SW 1271 (cell line): ENCODE data around the gene SMIM21.

ENCODE experiments used
- DNase-seq, 2 experiments: peaks; one replicate each; lab custom pipeline; 2025; lab: John Stamatoyannopoulos, UW

Gene SMIM21

GRCh38 chr18:75422341-75422910 lies 5.1 kb downstream of the SMIM21 start:
- no peak for DNase-seq

GRCh38 chr18:75421656-75422055 lies 5.8 kb downstream of the SMIM21 start:
- no peak for DNase-seq

GRCh38 chr18:75418293-75419005 lies 9.1 kb downstream of the SMIM21 start:
- no peak for DNase-seq

- no peak for DNase-seq
These were observed 16.9 kb downstream of the SMIM21 start for GRCh38 chr18:75410611-75411010.

GRCh38 chr18:75409806-75410205 lies 17.7 kb downstream of the SMIM21 start:
- no peak for DNase-seq

GRCh38 chr18:75408554-75409506 lies 18.7 kb downstream of the SMIM21 start:
- DNase-seq, result peak; percentile 66 to 69

GRCh38 chr18:75407468-75408437 lies 19.8 kb downstream of the SMIM21 start:
- DNase-seq, result no peak

GRCh38 chr18:75406491-75407445 lies 20.7 kb downstream of the SMIM21 start:
- no peak for DNase-seq

GRCh38 chr18:75405351-75405750 lies 22.2 kb downstream of the SMIM21 start:
- DNase-seq, result no peak

- no peak for DNase-seq
These were observed 27.1 kb downstream of the SMIM21 start for GRCh38 chr18:75400366-75400765.

- DNase-seq, result no peak
These were observed 32.4 kb downstream of the SMIM21 start for GRCh38 chr18:75395137-75395536.

GRCh38 chr18:75393721-75394120 lies 33.8 kb downstream of the SMIM21 start:
- no peak for DNase-seq

GRCh38 chr18:75392226-75392578 lies 35.3 kb downstream of the SMIM21 start:
- DNase-seq, result no peak

- DNase-seq, result no peak
These were observed 36.0 kb downstream of the SMIM21 start for GRCh38 chr18:75391279-75392225.

GRCh38 chr18:75390854-75391253 lies 36.6 kb downstream of the SMIM21 start:
- no peak for DNase-seq

- DNase-seq, result no peak
These were observed 43.4 kb downstream of the SMIM21 start for GRCh38 chr18:75384144-75384543.

GRCh38 chr18:75378376-75379315 lies 48.9 kb downstream of the SMIM21 start:
- DNase-seq, result no peak

- DNase-seq, result no peak
These were observed 49.6 kb downstream of the SMIM21 start for GRCh38 chr18:75377926-75378325.
